ENCODE data around the gene LSS. TPM values are rescaled to one million over a fixed set of nuclear protein-coding genes. Genes with fewer than 3 reads are reported as not detected.

LSS gene
- total and polyA plus RNA-seq, 2 of the 8 experiments (the other 6 are each of a cell fraction or from before 2014, with no cell fraction given), result 96.1 to 123 TPM

GRCh38 chr21:46145840-46146691 is 82.5 kb downstream of the LSS start:
- CTCF ChIA-PET (ENCODE audit: partially characterized antibody), result interaction anchor here (0.6 to 1.6 kb wide), 7 partner anchors 9 to 107 kb away, joined by 3 to 6 read pairs (median 5); no protein-coding TSS in a partner anchor
- no peaks in the 10 kb centered on the region for H3K79me1 ChIP-seq (ENCODE audit: low read depth, low read length)
- no peak overlapping the region for H2BK12ac ChIP-seq (ENCODE audit: low read depth, low read length)
- peaks cover 0 to 8% of the 10 kb centered on the region in 2 experiments; a peak in 1 of 4 replicates for H3K9me3 ChIP-seq (ENCODE audit: insufficient read depth in 2 of 2, low read depth in 1 of 2, low read length in 1 of 2)
- H3K23me2 ChIP-seq (ENCODE audit: low read depth, low read length), result no peaks in the 10 kb centered on the region
- H3K79me2 ChIP-seq (ENCODE audit: control insufficient read depth in 1 of 2, insufficient read depth in 2 of 2, low read length in 2 of 2), result no peaks in the 10 kb centered on the region
- H3K14ac ChIP-seq (ENCODE audit: insufficient read length), result no peak overlapping the region
- POLR2A ChIA-PET (ENCODE audit: partially characterized antibody), result no interaction called here
- H4K8ac ChIP-seq (ENCODE audit: extremely low read depth, insufficient read depth, low read length), result peak overlapping the region; percentile 53
- no peak overlapping the region for H2BK5ac ChIP-seq (ENCODE audit: low read depth, low read length)
- no peak overlapping the region for H2BK20ac ChIP-seq (ENCODE audit: low read length)
- H3K23ac ChIP-seq (ENCODE audit: insufficient read length), result no peak overlapping the region
- H3K4ac ChIP-seq (replicated peaks; ENCODE audit: insufficient read length, low read depth, low read length), result no peak overlapping the region
- no peaks in the 10 kb centered on the region; a peak in 1 of 8 replicates for H3K36me3 ChIP-seq (ENCODE audit: control insufficient read depth in 2 of 4, insufficient read depth in 4 of 4, low read length in 3 of 4)
- H4K91ac ChIP-seq (replicated peaks; ENCODE audit: insufficient read length, low read length), result no peak overlapping the region
- no peak for FAIRE-seq
- peaks cover 0 to 11% (median 2%) of the 10 kb centered on the region in 4 experiments; a peak in 3 of 7 replicates for H3K27me3 ChIP-seq (replicated peaks in 1 of 4; ENCODE audit: control insufficient read depth in 3 of 4, extremely low read depth in 1 of 4, insufficient read depth in 3 of 4, low read length in 3 of 4)
- H3K4me1 ChIP-seq (replicated peaks in 1 of 4; ENCODE audit: control insufficient read depth in 3 of 4, insufficient read depth in 4 of 4, low read length in 3 of 4), result peaks cover 0 to 4% (median under 1%) of the 10 kb centered on the region in 4 experiments; a peak in 3 of 7 replicates
- H3K4me3 ChIP-seq (ENCODE audit: extremely low read depth in 1 of 4, insufficient read depth in 2 of 4, low read depth in 3 of 4, low read length in 4 of 4), result no peak overlapping the region
- H4K5ac ChIP-seq (ENCODE audit: insufficient read length, low read depth, low read length), result no peak overlapping the region
- WGBS, 2 experiments (ENCODE audit: extremely low coverage in 1 of 2, insufficient coverage in 1 of 2, insufficient read length in 1 of 2, insufficient replicate concordance in 2 of 2, low coverage in 1 of 2, low lambda C conversion rate in 2 of 2, missing lambda C conversion rate in 1 of 2), result 94% methylated on average over 16 of the region's 60 CpGs; no CpG with 5 or more reads in 1 of the 2 experiments
- H2BK120ac ChIP-seq (replicated peaks; ENCODE audit: low read depth, low read length), result no peak overlapping the region
- no peak overlapping the region for H2AK5ac ChIP-seq (ENCODE audit: low read depth, low read length)
- no peak for DNase-seq (ENCODE audit: low read depth in 1 of 2, low spot score in 2 of 2)
- no peak overlapping the region for H3K56ac ChIP-seq (replicated peaks; ENCODE audit: insufficient read length, low read depth, low read length)
- no peak overlapping the region for H3K27ac ChIP-seq (ENCODE audit: low read depth, low read length)
- H3K18ac ChIP-seq (ENCODE audit: extremely low read depth, low read length), result no peak overlapping the region
- no peak overlapping the region for H2AFZ ChIP-seq (ENCODE audit: low read length)
- no peaks in the 10 kb centered on the region for H4K20me1 ChIP-seq (replicated peaks in 1 of 2; ENCODE audit: control insufficient read depth in 1 of 2, insufficient read depth in 2 of 2, low read length in 2 of 2)
- H2BK15ac ChIP-seq (ENCODE audit: low read length), result no peak overlapping the region
- H3K9ac ChIP-seq (replicated peaks in 1 of 4; ENCODE audit: extremely low read depth in 1 of 4, low read depth in 3 of 4, low read length in 3 of 4), result no peak overlapping the region
- no peak overlapping the region for H3K4me2 ChIP-seq (ENCODE audit: insufficient read depth in 1 of 2, low read depth in 2 of 2, low read length in 2 of 2)
- TF ChIP-seq POLR2A (IDR thresholded peaks at IDR 0.05; ENCODE audit: control extremely low read depth in 1 of 2, low read depth in 2 of 2, low read length in 2 of 2) (no peak), EZH2 (IDR thresholded peaks at IDR 0.05; ENCODE audit: low read depth, low read length, severe bottlenecking) (no peak), EP300 (IDR thresholded peaks at IDR 0.05; ENCODE audit: borderline replicate concordance in 1 of 2, low read depth in 2 of 2, low read length in 2 of 2) (no peak), GABPA (IDR thresholded peaks at IDR 0.05; ENCODE audit: borderline replicate concordance, insufficient read depth, low read length) (no peak), SIX5 (IDR thresholded peaks at IDR 0.05; ENCODE audit: low read depth, low read length) (no peak), HDAC2 (IDR thresholded peaks at IDR 0.05; ENCODE audit: borderline replicate concordance in 1 of 2, low read depth in 2 of 2, low read length in 2 of 2) (no peak), EGR1 (IDR thresholded peaks at IDR 0.05; ENCODE audit: borderline replicate concordance, low read depth, low read length) (no peak), E2F6 (IDR thresholded peaks at IDR 0.05) (no peak), RNF2 (IDR thresholded peaks at IDR 0.05; ENCODE audit: borderline replicate concordance, low read depth, low read length, missing control alignments, poor library complexity, severe bottlenecking) (no peak), BCL11A (IDR thresholded peaks at IDR 0.05; ENCODE audit: low read depth in 2 of 2, low read length in 2 of 2) (no peak)

Measured in H1 (cell line).